GM19324 (cell line): ENCODE data around the gene FRS2.
A peak's percentile ranks its signal among the peaks of the same experiment; 100 is the strongest.

Source experiments
- ATAC-seq: cut with Tn5 transposase; IDR thresholded peaks from one replicate; pipeline ENCODE4 v1.9.1; 2021; ENCODE audit warnings: mild to moderate bottlenecking, moderate library complexity; ENCODE audit not compliant: unreplicated experiment, low FRiP score

FRS2 gene

DNA sequence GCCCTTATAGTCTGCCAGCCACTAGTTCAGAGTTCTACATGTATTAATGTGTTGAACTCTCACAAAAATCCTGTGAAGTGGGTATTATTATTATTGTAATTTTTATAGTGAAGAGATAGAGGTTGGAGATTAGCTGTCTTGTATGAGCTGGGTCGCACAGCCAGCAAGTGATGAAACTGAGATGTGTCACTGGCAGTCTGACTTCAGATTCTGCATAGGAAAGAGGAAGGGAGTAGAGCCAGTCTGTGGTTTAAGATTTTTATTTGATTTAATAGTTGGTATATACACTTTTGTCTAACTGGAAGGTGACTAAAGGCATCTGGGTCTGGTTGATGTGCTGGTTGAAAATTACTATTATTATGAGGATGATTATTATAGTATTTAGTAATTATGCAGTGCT lies 5.8 kb upstream of the FRS2 start:
- no peak for ATAC-seq

DNA sequence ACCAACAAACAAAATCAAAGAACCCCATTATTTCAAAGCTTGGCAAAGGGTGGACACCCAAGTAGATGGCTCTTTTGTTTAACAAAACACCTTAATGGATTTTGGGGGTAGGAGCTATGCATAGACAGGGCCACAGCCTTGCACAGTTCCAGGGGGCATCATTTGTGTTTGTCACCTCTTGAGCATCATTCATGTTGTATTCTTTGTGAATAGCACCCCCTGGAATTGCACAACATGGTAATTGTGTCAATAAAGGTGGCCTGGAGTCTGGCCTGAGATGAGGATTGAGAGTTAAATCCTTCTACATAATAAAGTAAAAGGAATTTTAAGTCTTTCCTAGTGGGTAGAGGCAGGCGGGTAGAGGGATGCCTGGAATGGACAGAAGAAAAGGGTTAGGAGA lies 3.3 kb upstream of the FRS2 start:
- ATAC-seq = no peak

DNA sequence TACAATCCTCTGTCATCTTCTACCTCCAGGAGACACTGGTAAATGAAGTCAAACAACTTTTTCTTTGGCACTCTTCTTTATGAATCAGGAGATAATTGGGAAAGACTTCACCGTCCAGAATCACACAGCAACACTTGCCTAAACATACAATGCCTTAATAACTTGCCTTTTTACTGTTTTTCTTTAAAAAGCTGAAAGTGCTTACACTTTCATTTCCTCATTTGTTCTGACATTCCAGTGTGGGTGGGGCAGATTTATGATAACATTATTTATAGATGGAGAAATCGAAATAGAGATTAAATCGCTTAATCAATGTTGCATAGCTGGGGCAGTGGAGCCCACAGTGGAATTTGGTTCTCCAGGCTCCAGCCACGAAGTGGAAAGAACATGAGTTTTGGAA lies 2.8 kb upstream of the FRS2 start:
- no peak for ATAC-seq

DNA sequence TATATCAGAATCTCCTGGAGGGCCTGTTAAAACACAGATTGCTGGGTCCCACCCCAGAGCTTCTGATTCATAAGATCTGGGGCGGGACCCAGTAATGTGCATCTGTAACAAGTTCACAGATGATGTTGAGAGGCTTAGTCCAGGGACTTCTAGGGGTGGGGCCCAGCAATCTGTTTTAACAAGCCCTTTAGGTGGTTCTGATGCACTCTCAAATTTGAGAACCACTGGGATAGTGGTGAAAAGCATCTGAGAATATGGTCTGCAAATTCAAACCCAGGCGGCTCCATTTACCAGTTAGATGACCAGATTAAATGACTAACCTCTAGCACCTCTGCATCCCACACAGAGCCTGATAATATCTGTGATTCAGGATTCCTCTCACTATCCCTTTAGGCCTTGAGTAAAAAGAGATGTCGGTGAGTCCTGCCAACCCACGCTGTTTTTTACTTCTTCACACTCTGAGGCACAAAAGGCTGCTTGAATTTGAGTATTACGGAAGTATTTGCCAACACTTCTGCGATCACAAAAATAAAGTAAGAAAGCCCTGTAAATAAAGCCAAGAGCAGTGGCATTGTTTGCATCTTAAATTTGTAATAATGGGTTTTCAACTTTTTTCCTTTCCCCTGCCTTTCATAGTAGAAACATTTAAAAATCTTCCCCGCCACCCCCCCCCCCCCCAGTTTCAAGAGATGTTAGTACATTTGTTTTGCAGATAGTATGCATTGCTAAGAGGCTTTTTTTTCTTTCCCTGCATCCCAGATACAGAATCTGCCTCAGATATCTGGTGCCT lies 1.8 kb upstream of the FRS2 start:
- ATAC-seq = no peak

- peak; percentile 27 for ATAC-seq
Measured at GRCh38 chr12:69469854-69470188, 367 bp upstream of the FRS2 start.

GRCh38 chr12:69471076-69471430 lies 865 bp downstream of the FRS2 start:
- ATAC-seq = no peak

- no peak for ATAC-seq
Measured at GRCh38 chr12:69471667-69472385, 1.6 kb downstream of the FRS2 start.

GRCh38 chr12:69473262-69473661 lies 3.1 kb downstream of the FRS2 start:
- no peak for ATAC-seq

DNA sequence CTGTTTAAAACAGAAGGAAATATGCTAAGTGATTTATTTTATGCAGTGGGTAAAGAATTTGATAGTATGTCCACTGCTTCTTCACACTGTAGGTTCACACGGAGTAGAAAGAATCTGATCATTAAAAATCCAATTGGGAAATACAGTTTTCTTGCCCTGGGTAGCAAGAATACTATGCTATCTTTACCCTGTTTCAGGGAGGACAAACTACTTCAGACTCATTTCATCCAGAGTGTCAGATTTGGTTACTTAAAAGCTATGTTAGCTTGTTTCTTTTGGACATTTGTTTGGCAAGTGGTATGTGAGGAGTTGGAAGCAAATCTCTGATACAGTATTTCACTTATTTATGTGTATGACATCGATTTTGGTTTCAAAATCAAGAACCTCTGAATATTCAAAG lies 4.3 kb downstream of the FRS2 start:
- ATAC-seq = no peak

- no peak for ATAC-seq
Measured at GRCh38 chr12:69475237-69475975, 5.2 kb downstream of the FRS2 start.

DNA sequence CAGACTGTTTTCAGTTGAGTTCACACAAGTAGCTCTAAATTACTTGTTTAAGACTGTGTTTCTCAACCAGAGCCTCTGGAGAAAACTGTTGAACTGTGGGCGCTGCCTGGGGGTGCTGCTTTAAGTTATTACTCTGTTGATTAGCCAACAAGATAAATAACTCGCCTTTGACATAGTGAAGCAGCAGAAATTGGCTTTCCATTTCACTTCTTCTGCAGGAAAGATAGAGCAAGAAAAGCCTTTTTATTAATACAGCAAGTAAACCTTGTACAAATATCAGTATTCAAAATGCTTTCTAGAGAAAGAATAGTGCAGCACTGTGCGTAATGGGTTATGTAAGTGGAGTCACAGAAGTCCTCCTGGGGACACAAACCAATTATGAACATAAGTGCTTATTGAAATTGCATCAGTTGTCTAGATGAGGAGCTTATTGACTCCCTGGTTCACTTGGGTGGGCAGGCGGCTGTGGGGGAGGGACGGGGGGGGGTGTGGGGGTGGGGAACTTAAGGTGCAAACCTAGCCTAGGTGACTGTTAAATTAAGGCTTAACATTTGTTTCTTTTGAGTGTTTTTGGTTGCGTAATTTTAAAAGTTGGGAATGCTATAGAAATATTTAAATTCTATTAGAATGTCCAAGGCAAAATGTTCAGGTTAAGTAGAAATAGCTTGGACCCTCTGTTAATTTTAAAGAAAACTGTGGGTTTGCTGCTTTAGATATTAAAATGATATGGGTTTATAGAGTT lies 6.3 kb downstream of the FRS2 start:
- no peak for ATAC-seq

GRCh38 chr12:69479675-69480074 lies 9.5 kb downstream of the FRS2 start:
- no peak for ATAC-seq

DNA sequence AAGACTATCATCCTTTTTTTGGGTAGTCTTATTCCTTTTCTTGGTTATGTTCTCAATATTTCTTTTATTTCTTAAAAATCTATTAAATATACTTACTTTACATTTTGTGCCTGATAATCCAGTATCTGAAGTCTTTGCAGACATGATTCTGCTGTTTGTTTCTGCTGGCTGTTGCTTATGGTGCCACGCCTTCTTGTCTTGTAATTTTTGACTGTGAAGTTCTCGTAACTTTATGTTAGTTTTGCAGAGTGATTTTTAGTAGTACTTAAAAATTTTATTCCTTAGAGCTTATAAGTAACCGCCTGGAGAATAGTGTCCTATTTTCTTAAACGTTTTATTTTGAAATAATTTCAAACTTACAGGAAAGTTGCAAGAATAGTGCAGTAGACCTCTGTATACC lies 10.5 kb downstream of the FRS2 start:
- no peak for ATAC-seq

DNA sequence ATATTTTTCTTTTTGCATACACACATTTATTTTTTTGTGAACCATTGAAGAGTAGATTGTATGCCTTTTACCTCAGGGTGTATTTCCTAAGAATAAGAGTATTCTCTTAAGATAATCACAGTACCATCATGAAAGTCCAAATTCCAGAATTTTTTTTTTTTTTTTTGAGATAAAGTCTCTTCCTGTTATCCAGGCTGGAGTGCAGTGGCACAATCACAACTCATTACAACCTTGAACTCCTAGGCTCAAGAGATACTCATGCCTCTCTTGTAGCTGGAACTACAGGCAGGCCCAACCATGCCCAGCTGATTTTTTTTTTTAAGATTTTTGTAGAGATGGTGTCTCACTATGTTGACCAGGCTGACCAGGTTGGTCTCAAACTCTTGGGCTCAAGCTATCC lies 10.9 kb downstream of the FRS2 start:
- no peak for ATAC-seq

DNA sequence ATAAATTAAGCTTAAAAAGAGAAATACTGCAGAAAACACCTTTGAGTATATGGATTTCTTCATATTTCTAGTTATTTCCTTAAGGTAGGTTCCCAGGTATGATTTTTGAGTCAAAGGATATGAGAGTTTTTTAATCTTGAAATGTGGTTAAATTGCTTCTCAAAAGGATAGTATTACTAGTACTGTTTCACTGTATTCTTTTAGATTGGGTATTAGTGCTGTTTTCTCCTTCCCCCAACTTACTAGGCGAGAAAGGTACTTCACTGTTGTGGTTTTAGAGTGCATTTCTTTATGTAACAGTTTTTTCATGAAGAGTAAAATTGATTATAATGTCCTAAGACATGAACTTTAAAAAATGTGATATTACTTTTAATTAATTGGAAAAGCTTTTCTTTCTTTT lies 13.5 kb downstream of the FRS2 start:
- ATAC-seq = no peak

- no peak for ATAC-seq
Measured at GRCh38 chr12:69484428-69484827, 14.2 kb downstream of the FRS2 start.

DNA sequence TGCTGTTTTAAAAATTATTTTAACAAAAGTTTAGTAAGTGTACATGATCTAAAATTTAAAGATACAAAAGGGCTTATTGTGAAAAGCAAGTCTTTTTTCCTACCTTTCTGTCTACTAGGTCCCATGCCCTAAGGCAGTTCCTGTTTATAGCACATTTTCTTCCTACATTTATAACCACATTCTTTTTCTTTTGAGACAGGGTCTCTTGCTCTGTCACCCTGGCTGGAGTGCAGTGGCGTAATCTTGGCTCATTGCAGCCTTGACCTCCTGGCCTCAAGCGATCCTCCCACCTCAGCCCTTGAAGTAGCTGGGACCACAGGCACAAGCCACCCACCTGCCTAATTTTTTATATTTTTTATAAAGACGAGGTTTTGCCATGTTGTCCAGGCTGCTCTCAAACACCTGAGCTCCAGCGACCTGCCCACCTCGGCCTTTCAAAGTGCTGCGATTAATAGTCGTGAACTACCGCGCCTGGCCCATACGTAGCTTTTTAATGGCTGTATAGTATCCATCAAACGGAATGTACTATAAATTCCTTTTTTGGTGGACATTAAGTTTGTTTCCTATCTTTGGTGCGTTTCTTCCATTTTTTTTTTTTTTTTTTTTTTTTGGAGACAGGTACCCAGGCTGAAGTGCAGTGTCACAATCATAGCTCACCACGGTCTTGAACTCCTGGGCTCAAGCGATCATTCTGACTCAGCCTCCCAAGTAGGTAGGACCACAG lies 20.9 kb downstream of the FRS2 start:
- no peak for ATAC-seq

DNA sequence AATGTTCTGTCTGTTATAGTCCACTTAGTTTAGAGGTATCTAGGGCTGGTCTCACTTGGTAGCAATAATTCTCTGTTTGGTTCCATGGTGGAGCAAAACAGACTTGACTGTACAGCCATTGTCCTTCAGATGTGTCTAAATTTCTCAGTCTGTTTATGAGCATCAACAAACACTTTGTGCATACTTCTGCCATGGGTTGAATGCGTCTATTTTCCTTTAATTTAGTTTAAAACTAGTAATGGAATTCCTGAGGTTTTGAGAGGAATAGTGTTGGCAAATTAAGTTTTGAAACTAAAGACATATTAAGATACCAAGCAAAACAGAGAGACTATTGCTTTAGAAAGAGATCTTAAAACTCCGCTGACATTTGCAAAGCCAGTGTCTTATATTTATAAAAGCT lies 22.6 kb downstream of the FRS2 start:
- ATAC-seq = no peak

GRCh38 chr12:69495071-69495470 lies 24.9 kb downstream of the FRS2 start:
- ATAC-seq = no peak

- ATAC-seq = peak; percentile 92
Measured at GRCh38 chr12:69497308-69498026, 27.3 kb downstream of the FRS2 start.
